ENCODE data around the gene TMEM132C. TPM values are rescaled to one million over a fixed set of nuclear protein-coding genes. Genes with fewer than 3 reads are reported as not detected.

The TMEM132C gene
- total and polyA plus RNA-seq, 2 donors (not counting 3 experiments of a cell fraction or from before 2014, with no cell fraction given), result not detected

GRCh38 chr12:128261757-128262156, 5.2 kb upstream of the TMEM132C start:
- POLR2A ChIA-PET, result no interaction called here
- no peak for FAIRE-seq

More at GRCh38 chr12:128261757-128262156, 5.2 kb upstream of the TMEM132C start:
- H3K9ac ChIP-seq (replicated peaks; ENCODE audit: extremely low read depth, insufficient read depth, low read length), result no peak overlapping the region
- H3K4me3 ChIP-seq (replicated peaks in 1 of 3; ENCODE audit: insufficient read depth in 1 of 3, low read depth in 1 of 3, low read length in 3 of 3), result no peak overlapping the region
- no peaks in the 10 kb centered on the region for H3K9me1 ChIP-seq (replicated peaks; ENCODE audit: control insufficient read depth, extremely low read depth, insufficient read depth, low read length)
- no peaks in the 10 kb centered on the region for H4K20me1 ChIP-seq (replicated peaks; ENCODE audit: control insufficient read depth, extremely low read depth, insufficient read depth, low read length)
- H3K4me2 ChIP-seq (ENCODE audit: insufficient read depth, low read length), result no peak overlapping the region
- DNase-seq (ENCODE audit: low read depth, low spot score), result no peak
- TF ChIP-seq EZH2 (IDR thresholded peaks at IDR 0.05; ENCODE audit: borderline replicate concordance, low read depth, low read length, severe bottlenecking) (no peak), POLR2AphosphoS5 (IDR thresholded peaks at IDR 0.05; ENCODE audit: insufficient read depth, low read depth, low read length) (no peak), MAX (IDR thresholded peaks at IDR 0.05; ENCODE audit: insufficient read depth, insufficient read length) (no peak), GATA2 (IDR thresholded peaks at IDR 0.05; ENCODE audit: insufficient read depth, insufficient read length, low read depth, low read length) (no peak), JUN (IDR thresholded peaks at IDR 0.05; ENCODE audit: borderline replicate concordance, insufficient read depth, insufficient read length, low read depth) (no peak), CTCF (IDR thresholded peaks at IDR 0.05; ENCODE audit: extremely low read depth in 1 of 2, insufficient read depth in 1 of 2, low read depth in 1 of 2, low read length in 2 of 2) (no peak), MYC (IDR thresholded peaks at IDR 0.05; ENCODE audit: low read depth, low read length) (no peak), FOS (IDR thresholded peaks at IDR 0.05; ENCODE audit: borderline replicate concordance, insufficient read depth, low read length) (no peak), POLR2A (IDR thresholded peaks at IDR 0.05; ENCODE audit: low read depth, low read length) (no peak)
- no peaks in the 10 kb centered on the region for H3K79me2 ChIP-seq (ENCODE audit: control insufficient read depth, insufficient read depth, low read length)
- no peaks in the 10 kb centered on the region for H3K4me1 ChIP-seq (ENCODE audit: control insufficient read depth, extremely low read depth, insufficient read depth, low read length)
- no TSS peak for BruUV-seq (replicated peaks)
- intact Hi-C loops (cut with micrococcal nuclease) (no loop called here), dilution Hi-C loops (cut with MboI; ENCODE audit: extremely low pct_ligation_motif_present, low sequenced_read_pairs) (no loop called here)
- H3K36me3 ChIP-seq (ENCODE audit: control insufficient read depth in 2 of 2, extremely low read depth in 1 of 2, insufficient read depth in 2 of 2, low read length in 2 of 2), result no peaks in the 10 kb centered on the region
- no peak overlapping the region for H2AFZ ChIP-seq (ENCODE audit: low read depth, low read length)
- peaks cover 7% of the 10 kb centered on the region for H3K9me3 ChIP-seq (replicated peaks; ENCODE audit: control insufficient read depth, insufficient read depth, low read length)
- no peaks in the 10 kb centered on the region for H3K27me3 ChIP-seq (ENCODE audit: control insufficient read depth in 2 of 2, insufficient read depth in 2 of 2, low read length in 2 of 2)
- CTCF ChIA-PET, result no interaction called here
- H3K27ac ChIP-seq (ENCODE audit: insufficient read depth, low read depth, low read length), result no peak overlapping the region

Measured in endothelial cell of umbilical vein (primary cell).